ENCODE results near the gene ARHGEF40. TPM values are rescaled to one million over a fixed set of nuclear protein-coding genes. Genes with fewer than 3 reads are reported as not detected.

The ARHGEF40 gene
- polyA plus RNA-seq, 1 donor (not counting 4 experiments of a cell fraction or from before 2014, with no cell fraction given), result 8.7 TPM

DNA sequence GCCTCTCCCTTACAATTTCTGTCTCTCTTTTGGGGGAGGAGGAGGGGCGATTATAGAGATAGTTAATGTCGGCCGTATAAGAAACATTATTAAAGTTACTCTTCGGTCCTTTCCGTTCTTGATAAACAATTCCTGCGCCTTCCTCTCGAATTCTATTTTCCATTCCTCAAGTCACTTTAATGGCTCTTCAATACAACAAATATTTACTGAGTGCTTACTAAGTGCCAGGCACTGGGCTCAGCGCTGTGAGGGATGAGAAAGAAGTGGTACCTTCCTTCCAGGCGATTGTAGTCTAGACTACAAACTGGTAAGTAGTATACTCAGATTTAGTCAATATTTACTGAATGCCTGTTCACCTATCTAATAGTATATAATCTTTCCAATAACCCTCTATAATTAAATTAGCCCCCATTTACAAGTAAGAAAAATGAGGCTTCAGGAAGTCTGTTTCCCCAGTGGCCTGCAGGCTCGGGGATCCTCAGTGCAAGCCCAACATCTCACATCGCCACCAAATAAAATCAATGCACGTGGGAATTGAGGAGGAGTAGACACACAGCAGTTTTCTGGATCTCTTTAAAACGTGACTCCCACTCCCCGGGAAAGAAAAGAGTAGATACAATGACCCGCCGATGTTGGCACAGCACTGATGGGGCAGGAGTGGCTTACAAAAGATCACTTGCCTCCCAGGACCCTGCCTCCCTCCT, 28.9 kb downstream of the ARHGEF40 start:
- dilution Hi-C loops (cut with MboI; ENCODE audit: extremely low pct_ligation_motif_present, low sequenced_read_pairs), result no loop called here
- H3K27ac ChIP-seq (ENCODE audit: control insufficient read depth, insufficient read depth, low read length), result peak overlapping the region; percentile 61
- H4K20me1 ChIP-seq (ENCODE audit: control insufficient read depth, extremely low read depth, insufficient read depth, low read length), result no peaks in the 10 kb centered on the region
- H3K4me1 ChIP-seq (ENCODE audit: control insufficient read depth, extremely low read depth, insufficient read depth, low read length), result peaks cover 59% of the 10 kb centered on the region
- peak overlapping the region; percentile 83 for H3K4me2 ChIP-seq (ENCODE audit: control insufficient read depth, extremely low read depth, insufficient read depth, low read depth, low read length)
- no peaks in the 10 kb centered on the region for H3K9me1 ChIP-seq (ENCODE audit: control insufficient read depth, extremely low read depth, insufficient read depth, low read length)
- FAIRE-seq, result no peak
- no peaks in the 10 kb centered on the region for H3K27me3 ChIP-seq (ENCODE audit: control insufficient read depth, extremely low read depth, insufficient read depth, low read length)
- peak overlapping the region; percentile 51 to 81 (median 71) for H3K4me3 ChIP-seq (ENCODE audit: control insufficient read depth in 2 of 3, extremely low read depth in 1 of 3, insufficient read depth in 2 of 3, low read depth in 1 of 3, low read length in 3 of 3)
- peak overlapping the region; percentile 53 for H2AFZ ChIP-seq (ENCODE audit: control insufficient read depth, low read length)
- no peaks in the 10 kb centered on the region for H3K9me3 ChIP-seq (ENCODE audit: control insufficient read depth, low read depth, low read length)
- no peak for TF ChIP-seq EZH2 (IDR thresholded peaks at IDR 0.05; ENCODE audit: low read length)
- TF ChIP-seq, protein P1, sequence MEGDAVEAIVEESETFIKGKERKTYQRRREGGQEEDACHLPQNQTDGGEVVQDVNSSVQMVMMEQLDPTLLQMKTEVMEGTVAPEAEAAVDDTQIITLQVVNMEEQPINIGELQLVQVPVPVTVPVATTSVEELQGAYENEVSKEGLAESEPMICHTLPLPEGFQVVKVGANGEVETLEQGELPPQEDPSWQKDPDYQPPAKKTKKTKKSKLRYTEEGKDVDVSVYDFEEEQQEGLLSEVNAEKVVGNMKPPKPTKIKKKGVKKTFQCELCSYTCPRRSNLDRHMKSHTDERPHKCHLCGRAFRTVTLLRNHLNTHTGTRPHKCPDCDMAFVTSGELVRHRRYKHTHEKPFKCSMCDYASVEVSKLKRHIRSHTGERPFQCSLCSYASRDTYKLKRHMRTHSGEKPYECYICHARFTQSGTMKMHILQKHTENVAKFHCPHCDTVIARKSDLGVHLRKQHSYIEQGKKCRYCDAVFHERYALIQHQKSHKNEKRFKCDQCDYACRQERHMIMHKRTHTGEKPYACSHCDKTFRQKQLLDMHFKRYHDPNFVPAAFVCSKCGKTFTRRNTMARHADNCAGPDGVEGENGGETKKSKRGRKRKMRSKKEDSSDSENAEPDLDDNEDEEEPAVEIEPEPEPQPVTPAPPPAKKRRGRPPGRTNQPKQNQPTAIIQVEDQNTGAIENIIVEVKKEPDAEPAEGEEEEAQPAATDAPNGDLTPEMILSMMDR (optimal IDR thresholded peaks at IDR 0.05 in 1 of 3, IDR thresholded peaks at IDR 0.05 in 1 of 3, conservative IDR thresholded peaks at IDR 0.05 in 1 of 3; ENCODE audit: extremely low read depth in 1 of 3, insufficient read depth in 2 of 3, low read length in 3 of 3), result no peak
- DNase-seq (ENCODE audit: low read depth, low spot score), result no peak
- peaks cover 42% of the 10 kb centered on the region for H3K79me2 ChIP-seq (ENCODE audit: control insufficient read depth, insufficient read depth, low read length)
- H3K36me3 ChIP-seq (ENCODE audit: control insufficient read depth in 2 of 2, extremely low read depth in 1 of 2, insufficient read depth in 2 of 2, low read length in 2 of 2), result no peaks in the 10 kb centered on the region
- H3K9ac ChIP-seq (ENCODE audit: control insufficient read depth, extremely low read depth, insufficient read depth, low read length), result peak overlapping the region; percentile 67

DNA sequence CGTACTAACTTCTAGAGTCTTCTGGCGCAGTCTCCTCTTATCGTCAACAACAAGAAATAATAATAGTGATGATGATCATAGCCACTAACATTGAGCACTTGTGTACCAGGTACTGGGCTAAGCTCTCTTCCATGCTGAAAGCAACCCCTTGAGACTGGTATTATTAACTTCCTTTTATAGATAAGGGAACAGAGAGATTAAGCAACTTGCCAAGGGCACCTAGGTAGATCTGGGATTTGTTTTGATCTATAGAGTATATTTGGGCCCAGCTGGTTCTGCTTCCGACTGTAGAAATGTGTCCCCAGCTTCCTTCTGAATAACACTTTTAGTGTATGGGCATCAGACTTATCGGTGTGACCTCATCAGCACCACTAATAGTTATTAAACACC, 29.5 kb downstream of the ARHGEF40 start:
- no peak for FAIRE-seq
- dilution Hi-C loops (cut with MboI; ENCODE audit: extremely low pct_ligation_motif_present, low sequenced_read_pairs), result no loop called here
- Histone ChIP-seq H3K4me1 (ENCODE audit: control insufficient read depth, extremely low read depth, insufficient read depth, low read length) (peaks cover 64% of the 10 kb centered on the region), H3K27ac (ENCODE audit: control insufficient read depth, insufficient read depth, low read length) (peak overlapping the region; percentile 61), H3K9ac (ENCODE audit: control insufficient read depth, extremely low read depth, insufficient read depth, low read length) (peak overlapping the region; percentile 67), H3K4me2 (ENCODE audit: control insufficient read depth, extremely low read depth, insufficient read depth, low read depth, low read length) (peak overlapping the region; percentile 83), H4K20me1 (ENCODE audit: control insufficient read depth, extremely low read depth, insufficient read depth, low read length) (no peaks in the 10 kb centered on the region), H3K9me1 (ENCODE audit: control insufficient read depth, extremely low read depth, insufficient read depth, low read length) (no peaks in the 10 kb centered on the region), H2AFZ (ENCODE audit: control insufficient read depth, low read length) (peak overlapping the region; percentile 53), H3K9me3 (ENCODE audit: control insufficient read depth, low read depth, low read length) (no peaks in the 10 kb centered on the region), H3K27me3 (ENCODE audit: control insufficient read depth, extremely low read depth, insufficient read depth, low read length) (no peaks in the 10 kb centered on the region), H3K4me3 (ENCODE audit: control insufficient read depth in 2 of 3, extremely low read depth in 1 of 3, insufficient read depth in 2 of 3, low read depth in 1 of 3, low read length in 3 of 3) (peak overlapping the region; percentile 51 to 81 (median 71)), H3K79me2 (ENCODE audit: control insufficient read depth, insufficient read depth, low read length) (peaks cover 39% of the 10 kb centered on the region), H3K36me3 (ENCODE audit: control insufficient read depth in 2 of 2, extremely low read depth in 1 of 2, insufficient read depth in 2 of 2, low read length in 2 of 2) (no peaks in the 10 kb centered on the region)
- no peak for DNase-seq (ENCODE audit: low read depth, low spot score)
- TF ChIP-seq, protein P1 (optimal IDR thresholded peaks at IDR 0.05 in 1 of 3, IDR thresholded peaks at IDR 0.05 in 1 of 3, conservative IDR thresholded peaks at IDR 0.05 in 1 of 3; ENCODE audit: extremely low read depth in 1 of 3, insufficient read depth in 2 of 3, low read length in 3 of 3), result no peak
- TF ChIP-seq EZH2 (IDR thresholded peaks at IDR 0.05; ENCODE audit: low read length), result no peak
